HCT116 (cell line): ENCODE results near the gene ERGIC1. TPM values are rescaled to one million over a fixed set of nuclear protein-coding genes. Genes with fewer than 3 reads are reported as not detected.
A peak's percentile ranks its signal among the peaks of the same experiment; 100 is the strongest.

Experiments used
- ATAC-seq: fragments of 200-7000 bp; cut with Tn5 transposase; 2 replicates; pipeline ENCODE4 v1.9.1; 2020; ENCODE audit warnings: mild to moderate bottlenecking, moderate library complexity
- BruUV-seq: library from RNA; stranded (reverse); fragments of 400-500 nt; replicated peaks from 2 replicates; lab custom pipeline; 2021; lab: Mats Ljungman, UMichigan
- CTCF ChIA-PET: fragments of 300-600 bp; sonication (Branson Sonifier 250); formaldehyde crosslinking; loops from one replicate; lab custom pipeline; 2021; ENCODE audit warnings: antibody characterized with exemption; lab: Charles Lee
- POLR2A ChIA-PET: fragments of 300-600, 350-600 bp; sonication (Branson Sonifier 250); formaldehyde crosslinking; loops from one replicate; lab custom pipeline; 2021; ENCODE audit warnings: antibody characterized with exemption; lab: Charles Lee
- RAD21 ChIA-PET, 2 experiments: fragments of 300-600 bp; sonication (Branson Sonifier 250); formaldehyde crosslinking; loops; one replicate each; lab custom pipeline; 2023; ENCODE audit warnings: low total read pairs in 2 of 2; ENCODE audit not compliant: uncharacterized antibody in 2 of 2, unreplicated experiment in 2 of 2, low non-redundant PET in 1 of 2; lab: Charles Lee
- DNase-seq: peaks from one replicate; pipeline ENCODE4 v3.0.0-alpha.2; 2010; ENCODE audit warnings: low read depth, low spot score
- H2AFZ ChIP-seq: fragments of 200-600 bp; shearing (Covaris generic), sonication (generic); 2 replicates; pipeline ENCODE4 v1.6.1; 2017; ENCODE audit warnings: low read depth, mixed run types, mixed read lengths, antibody characterized with exemption, low read length; ENCODE audit not compliant: poor library complexity, severe bottlenecking
- H3K27ac ChIP-seq: 2 replicates; pipeline ENCODE4 v1.5.1; 2012; ENCODE audit warnings: low read depth, low read length
- H3K27me3 ChIP-seq: fragments of 200-600 bp; sonication (generic); 2 replicates; pipeline ENCODE4 v1.6.1; 2016; ENCODE audit warnings: mixed run types, low read length, mixed read lengths; ENCODE audit not compliant: insufficient read depth
- H3K36me3 ChIP-seq, 2 experiments: fragments of 200-500 bp in 1 of 2; fragments of 200-600 bp in 1 of 2; sonication (Bioruptor generic) in 1 of 2; sonication (generic) in 1 of 2; 2 replicates each; pipeline versions ENCODE4 v1.5.1 to v1.6.1; 2014 to 2016; ENCODE audit warnings: low read length in 2 of 2, inconsistent platforms in 1 of 2, mixed read lengths in 1 of 2, mixed run types in 1 of 2; ENCODE audit not compliant: insufficient read depth in 2 of 2, control insufficient read depth in 1 of 2
- H3K4me1 ChIP-seq, 2 experiments: fragments of 200-600 bp in 1 of 2; sonication (generic) in 1 of 2; 2 replicates each; pipeline versions ENCODE4 v1.5.1 to v1.6.1; 2012 to 2017; ENCODE audit warnings: low read length in 2 of 2, inconsistent platforms in 1 of 2, mild to moderate bottlenecking in 1 of 2, mixed read lengths in 1 of 2, mixed run types in 1 of 2, moderate library complexity in 1 of 2; ENCODE audit not compliant: insufficient read depth in 2 of 2, control insufficient read depth in 1 of 2
- H3K4me2 ChIP-seq: fragments of 200-600 bp; sonication (generic); 2 replicates; pipeline ENCODE4 v1.6.1; 2017; ENCODE audit warnings: mixed run types, low read length, mixed read lengths
- H3K4me3 ChIP-seq, 2 experiments: fragments of 200-600 bp in 1 of 2; sonication (generic) in 1 of 2; replicated peaks in 1 of 2; 2 replicates each; pipeline ENCODE4 v1.5.1; 2011 to 2016; ENCODE audit warnings: low read length in 2 of 2, control low read depth in 1 of 2, low read depth in 1 of 2, mild to moderate bottlenecking in 1 of 2, mixed read lengths in 1 of 2, mixed run types in 1 of 2
- H3K79me2 ChIP-seq: fragments of 200-600 bp; sonication (generic); 2 replicates; pipeline ENCODE4 v1.6.1; 2017; ENCODE audit warnings: mild to moderate bottlenecking, mixed run types, low read length, moderate library complexity, mixed read lengths; ENCODE audit not compliant: insufficient read depth
- H3K9ac ChIP-seq: fragments of 200-600 bp; sonication (generic); 2 replicates; pipeline ENCODE4 v1.6.1; 2016; ENCODE audit warnings: low read length, mixed read lengths
- H3K9me2 ChIP-seq: fragments of 200-600 bp; sonication (generic), shearing (Covaris generic); 2 replicates; pipeline ENCODE4 v1.6.1; 2017; ENCODE audit warnings: mixed run types, mild to moderate bottlenecking, moderate library complexity; ENCODE audit not compliant: insufficient read depth
- H3K9me3 ChIP-seq, 2 experiments: fragments of 200-500 bp in 1 of 2; fragments of 200-600 bp in 1 of 2; sonication (Bioruptor generic) in 1 of 2; sonication (generic) in 1 of 2; 2 replicates each; pipeline ENCODE4 v1.6.1; 2014 to 2017; ENCODE audit warnings: low read length in 2 of 2, mixed read lengths in 2 of 2, inconsistent platforms in 1 of 2, low read depth in 1 of 2, mild to moderate bottlenecking in 1 of 2, mixed run types in 1 of 2, moderate library complexity in 1 of 2; ENCODE audit not compliant: control insufficient read depth in 1 of 2, insufficient read depth in 1 of 2
- H4K20me1 ChIP-seq: fragments of 200-600 bp; sonication (generic), shearing (Covaris generic); 2 replicates; pipeline ENCODE4 v1.6.1; 2017; ENCODE audit warnings: mixed run types, mild to moderate bottlenecking, moderate library complexity; ENCODE audit not compliant: insufficient read depth
- CTCF ChIP-seq, 3 experiments: fragments of 200-600 bp in 1 of 3; sonication (generic) in 1 of 3; IDR thresholded peaks in 2 of 3; conservative IDR thresholded peaks in 1 of 3; 2 replicates each; pipeline ENCODE4 v1.5.1; 2012 to 2017; ENCODE audit warnings: low read depth in 2 of 3, low read length in 2 of 3, antibody characterized with exemption in 1 of 3, borderline replicate concordance in 1 of 3, control low read depth in 1 of 3, mild to moderate bottlenecking in 1 of 3, mixed read lengths in 1 of 3, mixed run types in 1 of 3, moderate library complexity in 1 of 3; ENCODE audit not compliant: insufficient read depth in 1 of 3
- EGR1 ChIP-seq: IDR thresholded peaks from 2 replicates; pipeline ENCODE4 v1.6.1; 2012; ENCODE audit warnings: low read depth
- ELF1 ChIP-seq: IDR thresholded peaks from 2 replicates; pipeline ENCODE4 v1.6.1; 2012; ENCODE audit warnings: low read depth, borderline replicate concordance
- EZH2phosphoT487 ChIP-seq: fragments of 200-600 bp; IDR thresholded peaks from 2 replicates; pipeline ENCODE4 v1.6.1; 2018; ENCODE audit warnings: antibody characterized with exemption, borderline replicate concordance
- FOSL1 ChIP-seq: IDR thresholded peaks from 2 replicates; pipeline ENCODE4 v1.6.1; 2012; ENCODE audit warnings: low read depth
- POLR2A ChIP-seq: IDR thresholded peaks from 2 replicates; pipeline ENCODE4 v1.7.0; 2011; ENCODE audit warnings: borderline replicate concordance; ENCODE audit not compliant: insufficient read depth, insufficient read length; ENCODE audit errors: extremely low read depth
- TCF7L2 ChIP-seq: IDR thresholded peaks from 2 replicates; pipeline ENCODE4 v1.7.0; 2011; ENCODE audit warnings: borderline replicate concordance, inconsistent platforms; ENCODE audit not compliant: insufficient read depth, insufficient read length; ENCODE audit errors: extremely low read depth
- YY1 ChIP-seq: IDR thresholded peaks from 2 replicates; pipeline ENCODE4 v1.6.1; 2011; ENCODE audit warnings: low read length, low read depth, moderate library complexity, mild to moderate bottlenecking; ENCODE audit not compliant: insufficient replicate concordance; ENCODE audit errors: extremely low read depth
- intact Hi-C: fragments of 100-400 bp; cut with micrococcal nuclease; formaldehyde crosslinking; loops from 2 replicates; pipeline ENCODE4 v1.10.0; 2022
- total RNA-seq: library from RNA; stranded (reverse); gene quantifications from one replicate; pipeline ENCODE4 v1.2.1, GENCODE V29; 2021; ENCODE audit not compliant: unreplicated experiment

Gene ERGIC1
- total RNA-seq, 1 experiment from 2014 or later: 73.3 TPM

GRCh38 chr5:172846249-172846648 is 12.2 kb downstream of the ERGIC1 start:
- Histone ChIP-seq H3K9me3 (no peaks in the 10 kb centered on the region), H3K4me2 (no peak overlapping the region), H3K79me2 (peaks cover 29% of the 10 kb centered on the region; the same call in 1 of the 2 replicates), H3K27me3 (no peaks in the 10 kb centered on the region), H3K9me2 (no peaks in the 10 kb centered on the region), H3K4me3 (no peak overlapping the region), H4K20me1 (no peaks in the 10 kb centered on the region), H3K9ac (no peak overlapping the region), H3K27ac (no peak overlapping the region), H2AFZ (no peak overlapping the region), H3K36me3 (no peaks in the 10 kb centered on the region), H3K4me1 (peaks cover 0 to 8% of the 10 kb centered on the region in 2 experiments; a peak in 2 of 4 replicates)
- POLR2A ChIA-PET: no interaction called here
- intact Hi-C loops: no loop called here
- RAD21 ChIA-PET: no interaction called here
- DNase-seq: no peak
- TF ChIP-seq YY1: no peak
- no peak for TF ChIP-seq POLR2A
- TF ChIP-seq EZH2phosphoT487: no peak
- TF ChIP-seq FOSL1: no peak
- TF ChIP-seq TCF7L2: no peak
- no peak for TF ChIP-seq EGR1
- TF ChIP-seq ELF1: no peak
- no peak for TF ChIP-seq CTCF (IDR thresholded peaks at IDR 0.05 in 2 of 3, conservative IDR thresholded peaks at IDR 0.05 in 1 of 3; ENCODE audit: borderline replicate concordance in 1 of 3, insufficient read depth in 1 of 3, low read depth in 2 of 3, low read length in 2 of 3)
- no TSS peak for BruUV-seq
- peak; percentile 30; the same call in 1 of the 2 replicates for ATAC-seq
- CTCF ChIA-PET: interaction anchor here (0.6 kb wide), 1 partner anchor 1487 kb away, joined by 3 read pairs; no protein-coding TSS in a partner anchor
